ENCODE results near the gene SLC39A9.
"Not testable (repeated sequence)": the region's sequence is repeated elsewhere in the genome, so short reads cannot be mapped to it uniquely, and the experiment has no call there.

SLC39A9 gene

GRCh38 chr14:69476824-69477450, 78.4 kb downstream of the SLC39A9 start:
- not testable (repeated sequence) for DNase-seq (ENCODE audit: low spot score)

GRCh38 chr14:69478055-69478454, 79.6 kb downstream of the SLC39A9 start:
- not testable (repeated sequence) for DNase-seq (ENCODE audit: low spot score)

- DNase-seq (ENCODE audit: low spot score): no peak
These were observed 81.2 kb downstream of the SLC39A9 start for GRCh38 chr14:69479696-69480095.

- DNase-seq (ENCODE audit: low spot score): no peak
These were observed 81.6 kb downstream of the SLC39A9 start for GRCh38 chr14:69480136-69480535.

- no peak for DNase-seq (ENCODE audit: low spot score)
These were observed 83.5 kb downstream of the SLC39A9 start for GRCh38 chr14:69481815-69482568.

- no peak for DNase-seq (ENCODE audit: low spot score)
These were observed 85.4 kb downstream of the SLC39A9 start for GRCh38 chr14:69483765-69484443.

GRCh38 chr14:69484444-69485314, 86.2 kb downstream of the SLC39A9 start, which contains the start of gene PLEKHD1:
Gene PLEKHD1, plus strand, starts transcription at chr14:69484728. Its CDS starts 238 bp downstream, at chr14:69484966.
- DNase-seq (ENCODE audit: low spot score): peak; percentile 81

- no peak for DNase-seq (ENCODE audit: low spot score)
These were observed 86.8 kb downstream of the SLC39A9 start for GRCh38 chr14:69485315-69485660.

GRCh38 chr14:69485701-69486100, 87.2 kb downstream of the SLC39A9 start:
- no peak for DNase-seq (ENCODE audit: low spot score)

GRCh38 chr14:69487226-69487625, 88.7 kb downstream of the SLC39A9 start:
- no peak for DNase-seq (ENCODE audit: low spot score)

GRCh38 chr14:69487771-69488170, 89.3 kb downstream of the SLC39A9 start:
- no peak for DNase-seq (ENCODE audit: low spot score)

- no peak for DNase-seq (ENCODE audit: low spot score)
These were observed 91.0 kb downstream of the SLC39A9 start for GRCh38 chr14:69489495-69489894.

- no peak for DNase-seq (ENCODE audit: low spot score)
These were observed 91.9 kb downstream of the SLC39A9 start for GRCh38 chr14:69490219-69490918.

GRCh38 chr14:69491193-69491592, 92.7 kb downstream of the SLC39A9 start:
- DNase-seq (ENCODE audit: low spot score): no peak

GRCh38 chr14:69493038-69493437, 94.5 kb downstream of the SLC39A9 start:
- no peak for DNase-seq (ENCODE audit: low spot score)

- no peak for DNase-seq (ENCODE audit: low spot score)
These were observed 95.3 kb downstream of the SLC39A9 start for GRCh38 chr14:69493791-69494190.

GRCh38 chr14:69495341-69495921, 96.9 kb downstream of the SLC39A9 start:
- DNase-seq (ENCODE audit: low spot score): no peak

GRCh38 chr14:69497866-69498265, 99.4 kb downstream of the SLC39A9 start:
- not testable (repeated sequence) for DNase-seq (ENCODE audit: low spot score)

- DNase-seq (ENCODE audit: low spot score): not testable (repeated sequence)
These were observed 99.8 kb downstream of the SLC39A9 start for GRCh38 chr14:69498286-69498685.

GRCh38 chr14:69499436-69499835, 100.9 kb downstream of the SLC39A9 start:
- no peak for DNase-seq (ENCODE audit: low spot score)

GRCh38 chr14:69500096-69500495, 101.6 kb downstream of the SLC39A9 start:
- no peak for DNase-seq (ENCODE audit: low spot score)
